Body of pancreas (tissue), 4 donors: ENCODE data around the gene OR51B4.

Source experiments
- POLR2A ChIP-seq, 3 donors: fragments of 450-650 bp; IDR thresholded peaks; one replicate each; pipeline ENCODE4 v1.6.1; 2016; ENCODE audit warnings: antibody characterized with exemption in 3 of 3, mild to moderate bottlenecking in 2 of 3
- TF ChIP-seq, protein P1 (sequence below), 7 experiments: fragments of 450-650 bp in 4 of 7; fragments of 200-600 bp in 3 of 7; sonication (generic) in 3 of 7; IDR thresholded peaks; one replicate each; pipeline ENCODE4 v1.5.1; 2016 to 2019; ENCODE audit warnings: antibody characterized with exemption in 7 of 7

GRCh38 chr11:5288906-5289550, 12.7 kb downstream of the OR51B4 start:
- TF ChIP-seq, protein P1, sequence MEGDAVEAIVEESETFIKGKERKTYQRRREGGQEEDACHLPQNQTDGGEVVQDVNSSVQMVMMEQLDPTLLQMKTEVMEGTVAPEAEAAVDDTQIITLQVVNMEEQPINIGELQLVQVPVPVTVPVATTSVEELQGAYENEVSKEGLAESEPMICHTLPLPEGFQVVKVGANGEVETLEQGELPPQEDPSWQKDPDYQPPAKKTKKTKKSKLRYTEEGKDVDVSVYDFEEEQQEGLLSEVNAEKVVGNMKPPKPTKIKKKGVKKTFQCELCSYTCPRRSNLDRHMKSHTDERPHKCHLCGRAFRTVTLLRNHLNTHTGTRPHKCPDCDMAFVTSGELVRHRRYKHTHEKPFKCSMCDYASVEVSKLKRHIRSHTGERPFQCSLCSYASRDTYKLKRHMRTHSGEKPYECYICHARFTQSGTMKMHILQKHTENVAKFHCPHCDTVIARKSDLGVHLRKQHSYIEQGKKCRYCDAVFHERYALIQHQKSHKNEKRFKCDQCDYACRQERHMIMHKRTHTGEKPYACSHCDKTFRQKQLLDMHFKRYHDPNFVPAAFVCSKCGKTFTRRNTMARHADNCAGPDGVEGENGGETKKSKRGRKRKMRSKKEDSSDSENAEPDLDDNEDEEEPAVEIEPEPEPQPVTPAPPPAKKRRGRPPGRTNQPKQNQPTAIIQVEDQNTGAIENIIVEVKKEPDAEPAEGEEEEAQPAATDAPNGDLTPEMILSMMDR (IDR thresholded peaks at IDR 0.05): no peak
- TF ChIP-seq POLR2A (IDR thresholded peaks at IDR 0.05): no peak
